ENCODE results near the gene OR2B6.

DNA sequence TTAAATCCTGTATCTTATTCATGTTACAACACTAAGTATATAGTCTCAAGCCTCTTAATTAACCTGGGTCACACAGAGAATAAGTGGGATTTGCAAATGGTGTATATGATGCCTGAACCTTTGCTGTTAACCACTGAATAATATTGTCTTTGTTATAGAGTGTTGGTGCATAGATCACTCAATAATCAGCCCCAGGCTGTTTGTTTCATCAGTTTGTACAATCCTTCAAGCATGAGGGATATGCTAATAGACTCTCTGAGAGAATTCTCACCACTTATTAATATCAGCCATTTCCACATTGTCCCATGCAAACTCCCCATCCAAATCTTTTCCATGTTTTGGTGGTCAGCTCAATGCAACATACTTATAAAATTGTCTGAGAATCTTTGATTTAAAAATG, 21.7 kb downstream of the OR2B6 start:
- TF ChIP-seq, protein P1, sequence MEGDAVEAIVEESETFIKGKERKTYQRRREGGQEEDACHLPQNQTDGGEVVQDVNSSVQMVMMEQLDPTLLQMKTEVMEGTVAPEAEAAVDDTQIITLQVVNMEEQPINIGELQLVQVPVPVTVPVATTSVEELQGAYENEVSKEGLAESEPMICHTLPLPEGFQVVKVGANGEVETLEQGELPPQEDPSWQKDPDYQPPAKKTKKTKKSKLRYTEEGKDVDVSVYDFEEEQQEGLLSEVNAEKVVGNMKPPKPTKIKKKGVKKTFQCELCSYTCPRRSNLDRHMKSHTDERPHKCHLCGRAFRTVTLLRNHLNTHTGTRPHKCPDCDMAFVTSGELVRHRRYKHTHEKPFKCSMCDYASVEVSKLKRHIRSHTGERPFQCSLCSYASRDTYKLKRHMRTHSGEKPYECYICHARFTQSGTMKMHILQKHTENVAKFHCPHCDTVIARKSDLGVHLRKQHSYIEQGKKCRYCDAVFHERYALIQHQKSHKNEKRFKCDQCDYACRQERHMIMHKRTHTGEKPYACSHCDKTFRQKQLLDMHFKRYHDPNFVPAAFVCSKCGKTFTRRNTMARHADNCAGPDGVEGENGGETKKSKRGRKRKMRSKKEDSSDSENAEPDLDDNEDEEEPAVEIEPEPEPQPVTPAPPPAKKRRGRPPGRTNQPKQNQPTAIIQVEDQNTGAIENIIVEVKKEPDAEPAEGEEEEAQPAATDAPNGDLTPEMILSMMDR (IDR thresholded peaks at IDR 0.05): no peak
- TF ChIP-seq POLR2A (IDR thresholded peaks at IDR 0.05): no peak

All from esophagus squamous epithelium (tissue), 4 donors.